GM23248 (cell line): Measurements from ENCODE around the gene KAZALD1.

ENCODE experiments used
- EZH2 ChIP-seq: fragments of 200-600 bp; sonication (generic); IDR thresholded peaks from 2 replicates; pipeline ENCODE4 v1.6.1; 2018; ENCODE audit warnings: antibody characterized with exemption, mild to moderate bottlenecking; ENCODE audit not compliant: insufficient read depth, poor library complexity, severe bottlenecking
- EZH2phosphoT487 ChIP-seq: fragments of 200-600 bp; sonication (generic); IDR thresholded peaks from 2 replicates; pipeline ENCODE4 v1.6.1; 2018; ENCODE audit warnings: antibody characterized with exemption, moderate library complexity, mild to moderate bottlenecking, low read depth; ENCODE audit not compliant: insufficient read depth

GRCh38 chr10:101054351-101054750, 7.4 kb upstream of the KAZALD1 start:
- TF ChIP-seq EZH2 (no peak), EZH2phosphoT487 (no peak)
